ENCODE measurements around the gene RPAP2.
"Not testable (repeated sequence)": the region's sequence is repeated elsewhere in the genome, so short reads cannot be mapped to it uniquely, and the experiment has no call there.

Gene RPAP2

DNA sequence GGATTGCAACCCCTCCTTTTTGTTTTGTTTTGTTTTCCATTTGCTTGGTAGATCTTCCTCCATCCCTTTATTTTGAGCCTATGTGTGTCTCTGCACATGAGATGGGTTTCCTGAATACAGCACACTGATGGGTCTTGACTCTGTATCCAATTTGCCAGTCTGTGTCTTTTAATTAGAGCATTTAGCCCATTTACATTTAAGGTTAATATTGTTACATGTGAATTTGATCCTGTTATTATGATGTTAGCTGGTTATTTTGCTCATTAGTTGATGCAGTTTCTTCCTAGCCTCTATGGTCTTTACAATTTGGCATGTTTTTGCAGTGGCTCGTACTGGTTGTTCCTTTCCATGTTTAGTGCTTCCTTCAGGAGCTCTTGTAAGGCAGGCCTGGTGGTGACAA, 135.7 kb downstream of the RPAP2 start:
- not testable (repeated sequence) for H3K9ac ChIP-seq (ENCODE audit: low read depth, low read length); H3K27me3 ChIP-seq (ENCODE audit: control insufficient read depth, insufficient read depth, low read length); H3K4me1 ChIP-seq (ENCODE audit: control insufficient read depth, insufficient read depth, low read length); H3K9me3 ChIP-seq (replicated peaks; ENCODE audit: low read length); H3K36me3 ChIP-seq (ENCODE audit: insufficient read depth, low read length); H3K4me2 ChIP-seq (ENCODE audit: low read length); H3K4me3 ChIP-seq (ENCODE audit: low read length)

DNA sequence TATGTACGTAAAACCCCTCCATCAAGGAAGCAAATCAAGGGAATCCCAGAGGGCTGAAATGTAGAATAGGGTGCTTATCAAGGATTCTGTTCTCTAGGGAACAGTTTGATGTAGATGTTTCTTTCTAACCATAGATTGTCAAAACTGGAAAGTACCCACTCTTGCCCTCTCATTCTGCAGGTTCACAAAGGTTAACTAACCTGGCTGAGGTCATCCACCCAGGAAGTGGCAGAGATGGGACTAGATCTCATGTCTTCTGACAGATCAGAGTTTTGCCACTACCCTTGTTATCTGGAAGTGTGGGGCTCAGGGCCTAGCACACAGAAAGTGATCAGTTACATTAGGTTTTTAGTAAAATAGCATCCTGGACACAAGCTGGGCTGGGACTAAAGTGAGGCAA, 140.4 kb downstream of the RPAP2 start:
- Histone ChIP-seq H3K36me3 (ENCODE audit: insufficient read depth, low read length) (no peaks in the 10 kb centered on the region), H3K9ac (ENCODE audit: low read depth, low read length) (no peak overlapping the region), H3K4me2 (ENCODE audit: low read length) (no peak overlapping the region), H3K4me3 (ENCODE audit: low read length) (no peak overlapping the region), H3K27me3 (ENCODE audit: control insufficient read depth, insufficient read depth, low read length) (no peaks in the 10 kb centered on the region), H3K9me3 (replicated peaks; ENCODE audit: low read length) (no peaks in the 10 kb centered on the region), H3K4me1 (ENCODE audit: control insufficient read depth, insufficient read depth, low read length) (no peaks in the 10 kb centered on the region)

DNA sequence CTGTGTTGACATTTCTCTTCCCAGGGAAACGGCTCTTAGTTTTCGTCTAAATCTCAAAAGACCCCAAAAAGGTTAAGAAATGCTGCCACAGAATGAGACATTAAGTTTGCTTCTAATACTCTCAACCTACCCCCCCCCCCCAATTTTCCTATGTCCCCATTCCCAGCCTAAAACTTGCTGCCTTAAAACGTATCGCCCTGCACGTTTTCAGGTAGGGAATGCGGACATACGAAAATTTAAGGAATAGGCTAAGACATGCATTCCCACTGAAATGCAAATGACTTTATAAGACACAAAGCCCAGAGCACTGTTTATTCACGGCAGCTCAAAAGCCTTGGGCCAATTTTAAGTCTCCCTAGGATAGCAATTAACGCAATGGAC, 142.4 kb downstream of the RPAP2 start:
- Histone ChIP-seq H3K9ac (ENCODE audit: low read depth, low read length) (no peak overlapping the region), H3K4me1 (ENCODE audit: control insufficient read depth, insufficient read depth, low read length) (no peaks in the 10 kb centered on the region), H3K27me3 (ENCODE audit: control insufficient read depth, insufficient read depth, low read length) (no peaks in the 10 kb centered on the region), H3K4me2 (ENCODE audit: low read length) (no peak overlapping the region), H3K36me3 (ENCODE audit: insufficient read depth, low read length) (no peaks in the 10 kb centered on the region), H3K4me3 (ENCODE audit: low read length) (no peak overlapping the region), H3K9me3 (replicated peaks; ENCODE audit: low read length) (no peaks in the 10 kb centered on the region)

- H3K4me2 ChIP-seq (ENCODE audit: low read length): no peak overlapping the region
- H3K4me1 ChIP-seq (ENCODE audit: control insufficient read depth, insufficient read depth, low read length): no peaks in the 10 kb centered on the region
- H3K9ac ChIP-seq (ENCODE audit: low read depth, low read length): no peak overlapping the region
Observed at GRCh38 chr1:92441697-92442342, 143.0 kb downstream of the RPAP2 start.

DNA sequence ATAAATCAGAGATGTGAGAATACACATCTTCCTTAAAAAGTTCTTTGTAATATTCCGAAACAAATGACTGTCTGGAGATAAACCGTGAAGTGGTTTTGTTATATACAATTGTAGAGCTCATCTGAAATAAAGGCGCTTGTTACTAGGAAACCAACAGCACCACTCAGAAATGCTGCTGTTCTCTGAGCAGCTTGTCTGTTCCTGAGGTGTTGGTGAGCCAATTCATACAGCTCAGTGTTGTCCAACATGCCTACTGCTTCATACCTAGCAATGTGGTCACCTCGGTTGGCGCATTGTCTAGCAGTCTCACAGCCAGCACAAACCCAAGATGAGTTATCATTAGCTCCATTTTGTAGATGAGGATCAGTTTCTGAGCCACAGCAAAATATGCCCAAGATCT, 143.5 kb downstream of the RPAP2 start:
- no peaks in the 10 kb centered on the region for H3K9me3 ChIP-seq (replicated peaks; ENCODE audit: low read length)
- no peaks in the 10 kb centered on the region for H3K27me3 ChIP-seq (ENCODE audit: control insufficient read depth, insufficient read depth, low read length)
- no peak overlapping the region for H3K4me2 ChIP-seq (ENCODE audit: low read length)
- H3K4me3 ChIP-seq (ENCODE audit: low read length): no peak overlapping the region
- no peaks in the 10 kb centered on the region for H3K4me1 ChIP-seq (ENCODE audit: control insufficient read depth, insufficient read depth, low read length)
- H3K9ac ChIP-seq (ENCODE audit: low read depth, low read length): no peak overlapping the region
- H3K36me3 ChIP-seq (ENCODE audit: insufficient read depth, low read length): no peaks in the 10 kb centered on the region

More at GRCh38 chr1:92441697-92442342, 143.0 kb downstream of the RPAP2 start:
- no peak overlapping the region for H3K4me3 ChIP-seq (ENCODE audit: low read length)
- H3K9me3 ChIP-seq (replicated peaks; ENCODE audit: low read length): no peaks in the 10 kb centered on the region
- H3K27me3 ChIP-seq (ENCODE audit: control insufficient read depth, insufficient read depth, low read length): no peaks in the 10 kb centered on the region
- no peaks in the 10 kb centered on the region for H3K36me3 ChIP-seq (ENCODE audit: insufficient read depth, low read length)

DNA sequence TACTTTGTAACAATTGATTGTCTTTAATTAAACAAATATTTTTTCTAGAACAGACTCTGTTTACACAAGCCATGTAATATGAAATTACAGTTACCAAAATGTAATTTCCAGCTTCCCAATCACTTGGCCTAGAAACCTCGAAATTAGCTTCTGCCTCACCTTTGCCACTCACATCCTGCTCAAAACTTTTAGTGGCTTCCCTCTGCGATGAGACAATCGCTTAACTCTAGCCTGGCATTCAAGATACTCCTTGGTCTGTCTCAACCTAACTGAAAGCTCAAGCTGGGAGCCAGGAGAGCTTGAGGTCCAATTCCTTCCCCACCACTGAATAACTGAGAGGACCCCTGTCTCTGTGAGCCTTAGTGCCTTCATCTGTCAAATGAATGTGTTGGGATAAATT, 145.0 kb downstream of the RPAP2 start:
- Histone ChIP-seq H3K4me3 (ENCODE audit: low read length) (no peak overlapping the region), H3K36me3 (ENCODE audit: insufficient read depth, low read length) (no peaks in the 10 kb centered on the region), H3K4me1 (ENCODE audit: control insufficient read depth, insufficient read depth, low read length) (no peaks in the 10 kb centered on the region), H3K9me3 (replicated peaks; ENCODE audit: low read length) (no peaks in the 10 kb centered on the region), H3K9ac (ENCODE audit: low read depth, low read length) (no peak overlapping the region), H3K27me3 (ENCODE audit: control insufficient read depth, insufficient read depth, low read length) (no peaks in the 10 kb centered on the region), H3K4me2 (ENCODE audit: low read length) (no peak overlapping the region)

DNA sequence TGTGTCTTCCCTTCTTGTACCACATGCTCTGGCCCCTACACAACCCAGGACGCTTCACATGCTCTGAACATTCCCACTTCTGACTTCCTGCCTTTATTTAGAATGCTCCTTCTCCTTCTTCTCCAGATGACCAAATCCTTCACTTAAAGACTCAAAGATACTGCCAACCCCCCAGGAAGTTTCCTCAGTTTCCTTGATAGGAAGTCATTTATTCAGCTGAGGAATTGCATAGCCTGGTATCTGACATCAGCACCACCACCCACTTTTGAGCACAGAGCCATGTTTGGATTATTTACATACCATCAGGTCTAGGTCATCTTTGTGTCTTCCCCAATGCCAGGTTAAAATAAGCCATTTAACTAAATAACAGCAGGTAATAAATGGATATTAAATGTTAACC, 145.5 kb downstream of the RPAP2 start:
- Histone ChIP-seq H3K36me3 (ENCODE audit: insufficient read depth, low read length) (no peaks in the 10 kb centered on the region), H3K9ac (ENCODE audit: low read depth, low read length) (no peak overlapping the region), H3K27me3 (ENCODE audit: control insufficient read depth, insufficient read depth, low read length) (no peaks in the 10 kb centered on the region), H3K4me3 (ENCODE audit: low read length) (no peak overlapping the region), H3K4me1 (ENCODE audit: control insufficient read depth, insufficient read depth, low read length) (no peaks in the 10 kb centered on the region), H3K9me3 (replicated peaks; ENCODE audit: low read length) (no peaks in the 10 kb centered on the region), H3K4me2 (ENCODE audit: low read length) (no peak overlapping the region)

DNA sequence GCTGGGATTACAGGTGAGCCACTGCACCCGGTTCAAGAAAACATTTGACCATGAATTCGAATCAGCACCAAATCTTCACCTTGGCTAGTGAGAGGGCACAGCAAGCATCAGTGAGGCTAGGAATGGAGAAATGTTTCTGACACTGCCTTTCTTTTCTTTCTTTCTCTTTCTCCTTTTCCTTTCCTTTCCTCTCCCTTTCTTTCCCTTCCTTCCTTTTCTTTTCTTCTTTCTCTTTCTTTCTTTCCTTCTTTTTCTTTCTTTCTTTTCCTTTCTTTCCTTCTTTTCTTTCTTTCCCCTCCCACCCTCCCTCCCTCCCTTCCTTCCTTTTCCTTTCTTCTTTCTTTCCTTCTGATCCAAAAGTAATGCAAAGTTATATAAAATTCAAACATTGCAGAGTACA, 147.0 kb downstream of the RPAP2 start:
- Histone ChIP-seq H3K27me3 (ENCODE audit: control insufficient read depth, insufficient read depth, low read length) (no peaks in the 10 kb centered on the region), H3K4me2 (ENCODE audit: low read length) (no peak overlapping the region), H3K36me3 (ENCODE audit: insufficient read depth, low read length) (no peaks in the 10 kb centered on the region), H3K9ac (ENCODE audit: low read depth, low read length) (no peak overlapping the region), H3K4me3 (ENCODE audit: low read length) (no peak overlapping the region), H3K9me3 (replicated peaks; ENCODE audit: low read length) (no peaks in the 10 kb centered on the region), H3K4me1 (ENCODE audit: control insufficient read depth, insufficient read depth, low read length) (no peaks in the 10 kb centered on the region)

- H3K4me2 ChIP-seq (ENCODE audit: low read length): no peak overlapping the region
- no peaks in the 10 kb centered on the region for H3K27me3 ChIP-seq (ENCODE audit: control insufficient read depth, insufficient read depth, low read length)
- H3K4me3 ChIP-seq (ENCODE audit: low read length): no peak overlapping the region
- no peak overlapping the region for H3K9ac ChIP-seq (ENCODE audit: low read depth, low read length)
- H3K4me1 ChIP-seq (ENCODE audit: control insufficient read depth, insufficient read depth, low read length): no peaks in the 10 kb centered on the region
- no peaks in the 10 kb centered on the region for H3K9me3 ChIP-seq (replicated peaks; ENCODE audit: low read length)
- no peaks in the 10 kb centered on the region for H3K36me3 ChIP-seq (ENCODE audit: insufficient read depth, low read length)
Observed at GRCh38 chr1:92446546-92446945, 147.7 kb downstream of the RPAP2 start.

DNA sequence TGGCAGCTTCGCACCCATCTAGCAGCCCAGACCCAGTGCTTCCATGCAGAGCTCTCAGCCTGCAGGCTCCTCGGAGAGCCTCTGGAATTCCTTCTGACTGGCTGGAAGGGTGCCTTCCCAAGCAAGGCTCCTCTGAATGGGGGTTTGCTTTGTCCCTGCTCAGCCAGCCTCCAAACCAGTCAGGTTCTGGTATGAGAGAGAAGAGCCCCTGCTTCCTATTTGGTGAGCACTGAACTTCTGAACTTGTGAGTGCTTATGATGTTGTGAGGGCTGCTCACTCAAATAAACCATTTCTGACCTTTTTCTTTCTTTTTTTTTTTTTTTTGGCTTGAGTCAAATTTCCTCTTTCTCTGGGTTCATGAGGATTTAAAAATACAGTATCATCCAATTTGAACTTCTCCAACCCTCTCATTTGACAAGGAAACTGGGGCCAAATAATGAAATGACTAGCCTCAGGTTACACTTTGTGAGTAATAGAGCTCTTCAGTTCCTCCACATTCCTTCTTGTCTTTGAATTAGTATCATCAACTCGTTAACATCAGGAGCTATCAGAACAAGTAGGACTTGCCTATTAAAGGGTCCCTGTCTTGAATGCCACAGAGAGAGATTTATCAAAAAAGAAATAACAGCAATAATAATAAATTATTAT, 148.3 kb downstream of the RPAP2 start:
- H3K27me3 ChIP-seq (ENCODE audit: control insufficient read depth, insufficient read depth, low read length): no peaks in the 10 kb centered on the region
- no peak overlapping the region for H3K4me2 ChIP-seq (ENCODE audit: low read length)
- no peaks in the 10 kb centered on the region for H3K9me3 ChIP-seq (replicated peaks; ENCODE audit: low read length)
- no peaks in the 10 kb centered on the region for H3K36me3 ChIP-seq (ENCODE audit: insufficient read depth, low read length)
- H3K9ac ChIP-seq (ENCODE audit: low read depth, low read length): no peak overlapping the region
- no peaks in the 10 kb centered on the region for H3K4me1 ChIP-seq (ENCODE audit: control insufficient read depth, insufficient read depth, low read length)
- no peak overlapping the region for H3K4me3 ChIP-seq (ENCODE audit: low read length)

DNA sequence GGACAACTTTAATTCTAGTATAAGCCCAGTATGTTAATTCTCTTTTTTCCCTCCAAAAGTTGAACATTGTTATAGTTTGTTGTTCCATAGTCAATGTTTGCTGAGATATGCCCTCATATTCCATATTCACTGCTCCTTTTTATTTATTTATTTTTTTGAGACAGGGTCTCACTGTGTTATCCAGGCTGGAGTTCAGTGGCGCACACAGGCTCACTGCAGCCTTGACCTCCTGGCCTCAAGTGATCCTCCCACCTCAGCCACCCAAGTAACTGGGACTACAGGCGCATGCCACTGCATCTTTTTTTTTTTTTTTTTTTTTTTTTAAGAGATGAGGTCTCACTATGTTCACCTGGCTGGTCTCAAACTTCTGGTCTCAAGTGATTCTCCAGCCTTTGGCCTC, 149.1 kb downstream of the RPAP2 start:
- no peak overlapping the region for H3K4me3 ChIP-seq (ENCODE audit: low read length)
- no peak overlapping the region for H3K9ac ChIP-seq (ENCODE audit: low read depth, low read length)
- H3K4me2 ChIP-seq (ENCODE audit: low read length): no peak overlapping the region
- H3K27me3 ChIP-seq (ENCODE audit: control insufficient read depth, insufficient read depth, low read length): no peaks in the 10 kb centered on the region
- no peaks in the 10 kb centered on the region for H3K9me3 ChIP-seq (replicated peaks; ENCODE audit: low read length)
- H3K4me1 ChIP-seq (ENCODE audit: control insufficient read depth, insufficient read depth, low read length): no peaks in the 10 kb centered on the region
- H3K36me3 ChIP-seq (ENCODE audit: insufficient read depth, low read length): no peaks in the 10 kb centered on the region

Measured in skeletal muscle satellite cell (primary cell).